Duodenal mucosa (tissue), 2 donors: ENCODE results near the gene PRELP.

Experiments used
- H3K27ac ChIP-seq: one replicate; pipeline ENCODE4 v1.7.0; 2013; ENCODE audit warnings: low read depth, low read length
- H3K27me3 ChIP-seq, 2 donors: one replicate each; pipeline ENCODE4 v1.7.0; 2013; ENCODE audit warnings: low read length in 2 of 2, control low read depth in 1 of 2; ENCODE audit not compliant: insufficient read depth in 2 of 2, control insufficient read depth in 1 of 2
- H3K36me3 ChIP-seq, 2 donors: one replicate each; pipeline ENCODE4 v1.7.0; 2013; ENCODE audit warnings: low read length in 2 of 2, control low read depth in 1 of 2; ENCODE audit not compliant: insufficient read depth in 2 of 2, control insufficient read depth in 1 of 2
- H3K4me1 ChIP-seq, 2 donors: one replicate each; pipeline ENCODE4 v1.7.0; 2013; ENCODE audit warnings: low read length in 2 of 2, control low read depth in 1 of 2; ENCODE audit not compliant: insufficient read depth in 2 of 2, control insufficient read depth in 1 of 2
- H3K4me3 ChIP-seq, 2 donors: one replicate each; pipeline ENCODE4 v1.7.0; 2013; ENCODE audit warnings: low read length in 2 of 2, low read depth in 1 of 2
- H3K9ac ChIP-seq, 2 donors: one replicate each; pipeline ENCODE4 v1.7.0; 2013; ENCODE audit warnings: low read length in 2 of 2, low read depth in 1 of 2
- H3K9me3 ChIP-seq, 2 donors: one replicate each; pipeline ENCODE4 v1.7.0; 2013; ENCODE audit warnings: low read length in 2 of 2, control low read depth in 1 of 2; ENCODE audit not compliant: control insufficient read depth in 1 of 2

Gene PRELP

DNA sequence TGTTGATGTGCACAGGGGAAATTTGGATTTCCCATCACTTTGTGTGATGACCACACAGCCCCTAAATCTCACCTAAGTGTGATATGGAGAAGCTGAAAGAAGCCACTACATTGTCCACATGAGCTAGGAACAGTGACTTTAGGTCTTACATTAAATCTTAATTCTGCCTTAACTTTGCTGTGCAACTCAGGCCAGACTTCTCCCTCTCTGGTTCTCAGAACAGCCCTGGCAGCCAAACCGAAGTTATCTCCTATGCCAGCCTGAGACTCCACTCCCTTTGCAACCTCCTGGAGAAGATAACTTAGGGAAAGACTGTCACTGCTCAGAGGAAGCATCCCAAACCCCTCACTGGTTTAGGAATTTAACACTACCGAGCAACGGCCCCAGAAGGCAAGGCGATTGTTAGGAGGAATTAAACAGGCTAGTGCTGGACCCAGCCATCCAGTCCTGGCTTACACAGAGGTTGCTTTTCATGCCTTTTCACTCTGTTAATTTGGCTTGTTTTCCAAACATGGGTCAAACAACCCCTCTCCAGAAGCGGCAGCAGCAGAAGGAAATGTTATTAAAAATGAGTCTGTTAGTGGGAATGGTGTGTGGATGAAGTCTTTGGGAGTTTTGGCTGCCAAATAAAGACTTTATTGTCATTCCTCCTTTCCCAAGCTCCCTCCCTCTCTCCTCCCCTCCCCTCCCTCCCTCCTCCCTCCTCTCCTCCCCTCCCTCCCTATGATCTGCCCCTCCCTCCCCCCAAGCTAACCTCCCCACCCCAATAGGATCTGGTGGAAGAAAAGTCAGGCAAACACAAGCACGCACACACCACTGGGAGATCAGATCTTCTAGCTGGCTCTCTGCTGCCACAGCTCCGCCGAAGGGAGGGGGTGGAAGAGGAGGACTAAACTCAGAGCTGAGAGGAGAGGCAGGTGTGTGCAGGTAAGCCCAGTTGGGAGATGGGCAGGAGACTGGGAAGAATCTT, at the start of gene PRELP:
TSS of gene PRELP (plus strand) at position 795 of the 970 bp plus-strand sequence. CDS start 7,379 bp downstream, outside the sequence.
- Histone ChIP-seq H3K36me3 (no peaks in the 10 kb centered on the region), H3K27ac (no peak within 1 kb of the TSS), H3K9me3 (no peaks in the 10 kb centered on the region), H3K27me3 (peaks cover 0 to 14% of the 10 kb centered on the region in 2 donors), H3K9ac (peak within 1 kb of the TSS; percentile 20 to 27), H3K4me1 (peaks cover 0 to 7% of the 10 kb centered on the region in 2 donors), H3K4me3 (peak within 1 kb of the TSS; percentile 0 to 29)

DNA sequence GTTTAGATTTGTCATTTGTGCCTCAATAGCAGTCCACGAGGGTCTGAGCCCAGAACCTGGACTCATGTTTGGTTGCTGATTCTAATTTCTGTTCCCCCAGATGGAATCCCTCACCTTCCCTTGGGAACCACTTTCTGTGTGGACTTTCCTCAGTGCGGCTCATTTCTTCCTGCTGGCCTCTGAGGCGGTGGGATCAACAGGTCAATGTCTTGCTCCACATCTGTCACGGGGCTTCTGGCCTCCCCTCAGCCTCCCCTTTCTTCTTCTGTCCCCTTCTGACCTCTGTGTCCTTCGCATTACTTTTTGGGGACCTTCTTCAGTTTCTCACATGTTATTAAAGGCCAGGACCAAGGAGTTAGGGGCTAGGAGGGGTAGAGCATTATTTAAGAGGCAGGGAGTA, 49.2 kb upstream of the PRELP start:
- H3K4me3 ChIP-seq, result peak overlapping the region; percentile 60 to 73

DNA sequence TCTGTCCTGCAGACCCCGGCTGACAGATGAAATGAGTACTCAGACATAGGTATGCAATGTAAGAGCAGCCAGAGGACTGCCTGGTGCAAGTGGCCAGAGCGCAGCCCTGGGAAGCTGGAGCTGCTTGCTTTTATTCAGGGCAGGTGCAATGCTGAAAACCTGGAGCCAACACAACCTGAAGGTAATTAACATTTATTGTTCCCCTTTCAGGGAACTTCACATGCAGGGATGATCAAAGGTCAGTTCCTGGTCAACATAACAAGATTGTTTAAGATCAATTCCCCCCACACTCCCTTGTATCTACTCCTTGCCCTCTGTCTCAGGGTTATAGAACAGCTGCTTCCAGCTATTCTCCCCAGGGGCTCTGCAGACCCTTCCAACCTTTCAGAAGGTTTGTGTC, 48.7 kb upstream of the PRELP start:
- Histone ChIP-seq H3K9ac (peak overlapping the region; percentile 73 to 79), H3K27me3 (peaks cover 0 to 4% of the 10 kb centered on the region in 2 donors), H3K36me3 (no peaks in the 10 kb centered on the region), H3K9me3 (no peaks in the 10 kb centered on the region), H3K4me1 (peaks cover 30 to 36% of the 10 kb centered on the region in 2 donors), H3K27ac (peak overlapping the region; percentile 64), H3K4me3 (peak overlapping the region; percentile 73 to 88)

More for the DNA sequence above, 49.2 kb upstream of the PRELP start:
- Histone ChIP-seq H3K4me1 (peaks cover 30 to 36% of the 10 kb centered on the region in 2 donors), H3K9ac (peak overlapping the region; percentile 73 to 79), H3K27me3 (peaks cover 0 to 4% of the 10 kb centered on the region in 2 donors), H3K9me3 (no peaks in the 10 kb centered on the region), H3K36me3 (no peaks in the 10 kb centered on the region), H3K27ac (peak overlapping the region; percentile 64)

DNA sequence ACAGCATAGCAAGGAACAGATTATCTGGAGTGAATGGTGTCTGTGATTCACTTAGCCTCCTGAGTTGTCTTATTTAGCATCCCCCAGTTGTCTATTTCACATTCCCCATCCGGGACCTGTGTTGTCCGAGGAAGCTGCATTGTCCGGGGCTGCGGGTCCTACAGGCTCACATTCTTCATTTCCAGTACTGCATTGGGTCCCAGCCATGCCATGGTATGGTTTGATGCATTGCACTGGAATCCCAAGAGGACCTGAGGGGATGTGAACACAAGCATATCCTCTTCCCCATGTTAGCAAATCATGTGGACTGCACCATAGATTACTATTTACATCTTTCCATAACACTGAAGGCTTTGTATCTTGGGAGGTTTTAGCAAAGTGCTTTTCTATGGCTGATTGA, 48.2 kb upstream of the PRELP start:
- no peaks in the 10 kb centered on the region for H3K36me3 ChIP-seq
- peak overlapping the region; percentile 73 to 88 for H3K4me3 ChIP-seq
- H3K9ac ChIP-seq, result peak overlapping the region; percentile 51 to 73
- H3K27me3 ChIP-seq, result peaks cover 0 to 4% of the 10 kb centered on the region in 2 donors
- peak overlapping the region; percentile 60 for H3K27ac ChIP-seq
- H3K4me1 ChIP-seq, result peaks cover 30 to 31% of the 10 kb centered on the region in 2 donors
- no peaks in the 10 kb centered on the region for H3K9me3 ChIP-seq

GRCh38 chr1:203428981-203429599, 46.5 kb upstream of the PRELP start:
- Histone ChIP-seq H3K9ac (peak overlapping the region; percentile 51 to 73), H3K36me3 (no peaks in the 10 kb centered on the region), H3K9me3 (no peaks in the 10 kb centered on the region), H3K27ac (peak overlapping the region; percentile 60), H3K4me1 (peaks cover 30 to 31% of the 10 kb centered on the region in 2 donors), H3K27me3 (peaks cover 0 to 4% of the 10 kb centered on the region in 2 donors), H3K4me3 (peak overlapping the region; percentile 73 to 88)

DNA sequence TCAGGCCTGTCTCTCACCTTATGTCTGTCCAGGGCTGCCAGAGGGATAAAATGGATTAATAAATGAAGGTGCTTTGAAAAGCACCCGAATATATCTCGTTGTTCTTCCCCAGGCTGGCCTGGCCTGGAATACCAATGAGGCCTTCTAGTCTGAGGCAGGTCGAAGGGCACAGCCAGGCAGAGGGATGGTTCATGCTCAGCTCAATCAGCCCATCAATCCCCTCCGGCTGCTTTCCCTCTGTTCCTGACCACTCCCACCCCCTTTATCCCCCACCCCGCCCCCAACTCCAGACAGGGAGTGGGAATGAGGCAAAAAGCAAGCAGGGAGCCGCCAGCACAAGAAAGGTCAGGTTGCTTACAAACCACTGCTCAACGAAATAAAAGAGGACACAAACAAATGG, 40.0 kb upstream of the PRELP start:
- no peaks in the 10 kb centered on the region for H3K27me3 ChIP-seq
- peaks cover 28 to 35% of the 10 kb centered on the region in 2 donors for H3K4me1 ChIP-seq
- no peaks in the 10 kb centered on the region for H3K9me3 ChIP-seq
- H3K4me3 ChIP-seq, result no peak overlapping the region
- no peaks in the 10 kb centered on the region for H3K36me3 ChIP-seq
- H3K9ac ChIP-seq, result no peak overlapping the region
- H3K27ac ChIP-seq, result no peak overlapping the region

DNA sequence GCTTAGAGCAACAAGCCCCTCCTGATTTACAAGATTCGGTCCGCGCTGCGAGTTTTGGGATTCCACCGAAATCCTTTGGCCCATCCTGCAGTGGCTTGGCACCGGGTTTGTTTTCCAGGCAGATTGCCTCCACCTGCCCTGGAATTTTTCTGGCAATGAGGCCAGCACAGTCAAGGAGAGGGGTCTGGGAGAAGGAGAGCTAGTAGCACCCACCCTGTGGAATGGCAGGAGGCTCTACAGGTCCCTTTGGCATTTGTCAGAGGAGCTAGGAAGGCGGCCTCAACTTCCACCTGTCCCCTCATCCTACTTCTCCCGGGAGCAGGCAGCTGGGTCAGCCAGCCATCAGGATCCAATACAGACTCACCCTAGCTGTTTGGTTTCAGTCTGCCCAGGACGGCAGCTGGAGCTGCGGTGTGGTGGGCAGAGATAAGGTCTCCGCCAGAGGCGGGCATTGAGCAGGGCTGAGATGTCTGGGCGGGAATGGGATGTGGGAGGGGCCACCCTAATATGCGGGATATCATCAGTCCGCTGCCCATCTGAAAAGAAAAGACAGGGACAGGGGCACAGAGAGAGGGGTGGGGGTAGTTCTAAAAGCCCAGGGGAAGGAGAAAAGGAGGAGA, 37.8 kb upstream of the PRELP start:
- Histone ChIP-seq H3K9me3 (no peaks in the 10 kb centered on the region), H3K36me3 (no peaks in the 10 kb centered on the region), H3K4me1 (peaks cover 30 to 34% of the 10 kb centered on the region in 2 donors), H3K4me3 (no peak overlapping the region), H3K9ac (no peak overlapping the region), H3K27me3 (no peaks in the 10 kb centered on the region), H3K27ac (no peak overlapping the region)

DNA sequence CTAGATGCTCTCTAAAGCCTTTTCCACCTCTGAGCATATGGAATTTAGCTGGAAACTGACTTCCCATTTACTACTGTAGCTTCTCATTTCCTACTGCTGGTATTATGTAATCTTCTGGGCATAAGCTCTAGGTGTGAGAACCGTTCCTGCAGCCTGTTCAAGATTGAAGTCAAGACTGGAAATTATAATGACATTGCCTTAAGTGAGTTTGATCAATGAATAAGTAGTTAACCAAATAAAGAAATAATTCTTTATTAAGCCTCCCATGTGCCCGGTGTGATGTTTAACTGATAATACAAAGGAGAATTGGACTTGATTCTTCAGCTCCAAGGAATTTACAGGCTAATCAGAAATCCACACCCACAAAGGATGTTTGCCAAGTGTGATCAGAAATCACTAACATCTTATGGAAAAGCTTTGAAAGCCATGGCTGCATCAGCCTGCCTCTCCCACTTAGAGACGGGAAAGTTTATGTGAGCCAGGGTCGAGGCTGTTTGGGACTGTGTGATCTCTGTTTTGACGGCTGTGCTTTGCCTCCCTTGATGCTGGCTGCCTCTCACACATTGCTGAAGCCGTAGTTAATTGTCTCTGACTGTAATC, 36.4 kb upstream of the PRELP start:
- Histone ChIP-seq H3K27ac (no peak overlapping the region), H3K36me3 (no peaks in the 10 kb centered on the region), H3K27me3 (no peaks in the 10 kb centered on the region), H3K4me1 (peaks cover 30 to 34% of the 10 kb centered on the region in 2 donors), H3K4me3 (no peak overlapping the region), H3K9ac (peak overlapping the region in 1 of 2 donors; percentile 21), H3K9me3 (no peaks in the 10 kb centered on the region)

DNA sequence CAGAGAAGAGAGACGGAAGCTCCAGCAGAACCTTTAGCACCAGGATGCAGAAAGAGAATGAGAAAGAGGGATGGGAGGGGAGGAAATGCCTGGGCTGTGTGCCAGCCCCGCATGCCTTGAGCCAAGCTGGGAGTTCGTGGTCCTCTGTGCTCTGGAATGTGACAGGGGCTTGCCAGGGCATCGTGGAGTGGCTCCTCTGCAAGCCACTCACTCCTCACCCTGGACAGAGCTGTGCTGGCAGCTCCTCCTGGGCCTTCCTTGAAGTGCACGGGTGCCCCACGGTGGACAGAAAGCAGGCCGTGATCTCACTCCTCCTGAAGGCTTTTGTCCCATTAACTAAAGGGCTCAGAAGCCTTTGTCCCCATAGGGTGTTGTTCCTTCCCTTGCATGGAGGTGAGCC, 34.8 kb upstream of the PRELP start:
- Histone ChIP-seq H3K27ac (no peak overlapping the region), H3K4me3 (no peak overlapping the region), H3K9ac (no peak overlapping the region), H3K36me3 (no peaks in the 10 kb centered on the region), H3K9me3 (peaks cover 0 to 2% of the 10 kb centered on the region in 2 donors), H3K4me1 (peaks cover 30 to 34% of the 10 kb centered on the region in 2 donors), H3K27me3 (no peaks in the 10 kb centered on the region)
